MG63 (cell line): Measurements from ENCODE around the gene CD48. TPM values are rescaled to one million over a fixed set of nuclear protein-coding genes. Genes with fewer than 3 reads are reported as not detected.

Experiments
- DNase-seq: peaks from one replicate; pipeline ENCODE4 v3.0.0-alpha.2; 2020
- H3K27me3 ChIP-seq: fragments of 250-450 bp; sonication (Bioruptor Pico); 2 replicates; pipeline ENCODE4 v1.5.1; 2020; ENCODE audit warnings: mild to moderate bottlenecking, moderate library complexity
- H3K36me3 ChIP-seq: fragments of 250-450 bp; sonication (Bioruptor Pico); 2 replicates; pipeline ENCODE4 v1.5.1; 2020; ENCODE audit warnings: mild to moderate bottlenecking, moderate library complexity
- H3K4me3 ChIP-seq: fragments of 250-450 bp; sonication (Bioruptor Pico); 2 replicates; pipeline ENCODE4 v1.5.1; 2020; ENCODE audit warnings: mild to moderate bottlenecking, moderate library complexity
- H3K9me3 ChIP-seq: fragments of 250-450 bp; sonication (Bioruptor Pico); 2 replicates; pipeline ENCODE4 v1.5.1; 2020; ENCODE audit warnings: mild to moderate bottlenecking, moderate library complexity
- total RNA-seq: library from RNA; depleted of rRNA; stranded (reverse); fragments of >200 nt; shearing (Covaris generic); gene quantifications from 2 replicates; pipeline ENCODE4 v1.2.3, GENCODE V29; 2014; ENCODE audit warnings: low replicate concordance; rRNA removed

The CD48 gene
- total RNA-seq, 1 experiment from 2014 or later, result not detected

DNA sequence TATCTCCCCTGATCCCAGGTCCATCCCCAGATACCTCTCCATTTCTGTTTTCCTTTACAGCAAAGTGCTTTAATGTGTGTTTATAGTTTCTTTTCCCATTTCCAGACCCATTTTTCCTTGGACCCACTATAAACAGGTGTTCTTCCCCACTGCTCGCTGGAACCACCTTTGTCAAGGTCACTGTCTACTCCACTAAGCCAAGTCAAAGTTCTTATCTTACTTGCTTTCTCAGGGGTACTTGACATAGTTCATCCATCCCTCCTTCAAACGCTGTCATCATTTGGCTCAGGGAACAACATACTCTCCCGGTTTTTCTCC, 73.1 kb downstream of the CD48 start:
- peaks cover 6% of the 10 kb centered on the region for H3K27me3 ChIP-seq
- H3K4me3 ChIP-seq, result no peak overlapping the region
- DNase-seq, result no peak

DNA sequence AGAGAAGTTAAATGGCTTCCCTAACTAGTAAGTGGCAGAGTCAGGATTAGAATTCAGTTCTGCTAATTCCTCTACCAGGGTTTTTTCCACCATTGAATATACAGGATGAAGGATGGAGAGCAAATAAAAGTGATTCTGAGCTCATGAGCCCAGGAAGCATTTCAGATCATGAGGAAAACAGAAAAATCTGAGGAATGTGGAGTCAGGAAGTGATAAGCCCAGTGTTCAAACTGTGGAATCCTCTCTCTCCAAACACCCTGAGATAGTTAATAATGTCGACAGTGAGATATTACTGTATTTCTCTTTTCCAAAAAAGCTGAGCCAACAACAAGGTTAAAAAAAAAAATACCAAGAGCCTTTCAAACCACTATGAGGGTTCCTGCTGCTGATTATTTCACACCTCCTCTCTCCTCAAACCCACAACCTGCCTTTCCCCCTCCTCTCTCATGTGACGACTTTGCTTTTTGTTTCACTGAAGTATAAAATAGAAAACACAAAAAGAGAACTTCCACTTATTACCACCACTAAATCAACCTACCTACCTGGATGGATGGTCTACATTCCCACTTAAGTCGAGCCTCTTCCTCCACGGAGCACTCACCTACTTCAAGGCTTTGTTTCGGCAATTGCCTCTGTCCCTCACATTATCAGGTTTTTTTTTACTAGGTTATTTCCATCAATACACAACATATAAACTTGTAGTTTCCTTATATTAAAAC, 73.6 kb downstream of the CD48 start:
- peaks cover 4% of the 10 kb centered on the region for H3K27me3 ChIP-seq
- no peaks in the 10 kb centered on the region for H3K36me3 ChIP-seq
- H3K4me3 ChIP-seq, result no peak overlapping the region
- no peaks in the 10 kb centered on the region for H3K9me3 ChIP-seq
- DNase-seq, result no peak

More for the DNA sequence above, 73.1 kb downstream of the CD48 start:
- no peaks in the 10 kb centered on the region for H3K9me3 ChIP-seq
- H3K36me3 ChIP-seq, result no peaks in the 10 kb centered on the region

DNA sequence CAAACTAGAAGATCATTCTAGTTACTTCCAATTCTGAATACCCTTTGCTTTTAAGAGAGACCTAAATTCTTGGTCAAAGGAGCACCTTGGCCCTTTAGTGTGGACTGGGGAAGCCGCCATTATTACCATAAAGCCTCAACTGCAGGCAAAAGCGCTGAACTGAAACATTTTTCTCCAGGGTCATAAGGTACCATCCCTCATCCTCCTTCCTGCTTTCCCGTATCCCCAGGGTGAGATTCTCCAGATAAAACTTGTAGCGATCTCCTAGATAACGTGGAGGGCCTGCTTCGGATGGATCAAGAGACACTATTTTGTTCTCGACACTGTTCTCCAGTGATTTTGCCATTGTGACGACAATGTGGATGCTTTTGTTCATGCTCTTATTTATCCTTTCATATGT, 74.6 kb downstream of the CD48 start:
- H3K9me3 ChIP-seq, result no peaks in the 10 kb centered on the region
- H3K27me3 ChIP-seq, result peaks cover 2% of the 10 kb centered on the region
- H3K4me3 ChIP-seq, result no peak overlapping the region
- DNase-seq, result no peak
- H3K36me3 ChIP-seq, result no peaks in the 10 kb centered on the region

DNA sequence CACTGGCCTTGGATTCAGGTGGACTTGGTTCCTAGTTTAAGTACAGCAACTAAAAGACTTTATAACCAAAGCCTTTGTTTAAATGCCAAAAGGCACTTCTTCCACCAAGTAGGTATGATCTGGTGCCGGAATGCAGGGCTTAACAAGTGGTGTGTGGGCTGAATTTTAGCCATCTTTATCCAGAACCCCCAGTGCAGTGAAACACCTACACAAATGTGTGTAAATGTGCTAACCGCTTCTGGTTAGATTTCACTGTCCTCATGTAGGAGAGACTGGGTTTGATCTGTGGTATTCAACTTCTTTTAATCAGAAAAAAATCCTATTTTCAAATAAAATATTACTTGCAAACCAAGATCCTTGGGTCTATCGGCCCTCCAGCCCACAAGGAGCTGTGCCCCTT, 75.1 kb downstream of the CD48 start:
- Histone ChIP-seq H3K9me3 (no peaks in the 10 kb centered on the region), H3K36me3 (no peaks in the 10 kb centered on the region)
- DNase-seq, result no peak

DNA sequence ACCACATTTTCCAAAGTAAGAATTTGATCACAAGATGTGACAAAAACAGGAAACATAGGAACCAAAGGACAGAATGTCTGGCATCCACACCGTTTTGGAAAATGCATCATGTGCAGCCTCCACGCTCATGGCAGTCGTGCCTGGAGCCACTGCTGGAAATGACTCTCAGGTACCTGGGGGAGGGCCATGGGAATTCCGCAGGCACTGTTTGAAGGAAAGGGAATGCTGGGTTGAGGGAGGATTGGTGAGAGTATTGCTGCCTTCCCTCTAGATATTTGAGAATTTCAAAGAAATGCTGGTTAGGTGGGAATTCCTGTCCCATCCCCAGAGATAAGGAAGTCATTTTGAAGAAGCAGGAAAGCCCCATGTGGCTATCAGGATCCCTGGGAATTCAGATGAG, 75.5 kb downstream of the CD48 start:
- no peaks in the 10 kb centered on the region for H3K9me3 ChIP-seq
- no peaks in the 10 kb centered on the region; the same call in 1 of the 2 replicates for H3K27me3 ChIP-seq
- H3K4me3 ChIP-seq, result no peak overlapping the region
- DNase-seq, result no peak
- no peaks in the 10 kb centered on the region for H3K36me3 ChIP-seq

More for the DNA sequence above, 75.1 kb downstream of the CD48 start:
- H3K4me3 ChIP-seq, result no peak overlapping the region
- no peaks in the 10 kb centered on the region; the same call in 1 of the 2 replicates for H3K27me3 ChIP-seq

DNA sequence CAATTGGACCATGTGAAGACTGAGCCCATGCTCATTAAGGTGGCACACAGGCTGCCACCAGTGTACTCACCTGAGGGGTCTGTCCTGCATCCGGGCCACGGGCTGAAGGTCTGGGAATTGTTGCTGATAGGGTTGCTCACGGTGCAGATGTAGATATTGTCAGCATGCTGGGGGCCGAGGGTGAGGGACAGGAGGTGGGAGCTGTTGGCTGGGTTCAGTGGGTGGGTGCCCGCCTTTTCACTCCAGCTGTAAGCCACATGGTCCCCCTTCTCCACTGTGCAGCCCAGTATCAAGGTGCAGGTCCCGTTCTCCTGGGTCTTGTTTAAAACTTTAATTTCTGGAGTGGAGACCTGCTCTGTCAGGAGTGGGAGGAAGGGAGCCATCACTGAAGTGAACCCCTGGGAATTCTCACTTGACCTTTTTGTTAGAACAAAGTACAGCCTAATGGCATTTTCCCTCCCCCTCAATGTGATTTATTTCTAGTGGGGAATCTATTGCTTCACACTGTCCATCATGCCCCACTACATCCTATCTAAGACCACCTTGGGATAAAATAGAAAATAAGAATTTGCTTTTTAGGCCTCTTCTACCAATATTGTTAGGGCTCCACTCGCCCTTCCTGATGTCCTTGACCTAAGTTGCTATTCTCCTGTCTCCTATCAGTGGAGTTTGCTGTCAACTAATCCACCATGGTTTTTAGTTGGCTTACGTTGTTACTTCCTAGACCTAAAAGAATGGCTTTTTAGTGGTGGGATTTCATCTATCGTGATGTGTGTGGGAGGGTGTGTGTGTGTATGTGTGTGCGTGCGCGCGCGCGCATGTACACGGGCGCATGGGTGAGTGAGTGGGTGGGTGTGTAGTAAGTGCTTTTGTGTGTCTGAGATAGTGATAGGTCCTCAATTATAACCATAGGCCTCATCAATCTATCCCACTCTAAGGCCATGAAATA, 76.8 kb downstream of the CD48 start:
- Histone ChIP-seq H3K9me3 (no peaks in the 10 kb centered on the region), H3K4me3 (no peak overlapping the region), H3K36me3 (no peaks in the 10 kb centered on the region), H3K27me3 (no peaks in the 10 kb centered on the region; the same call in 1 of the 2 replicates)
- DNase-seq, result no peak

DNA sequence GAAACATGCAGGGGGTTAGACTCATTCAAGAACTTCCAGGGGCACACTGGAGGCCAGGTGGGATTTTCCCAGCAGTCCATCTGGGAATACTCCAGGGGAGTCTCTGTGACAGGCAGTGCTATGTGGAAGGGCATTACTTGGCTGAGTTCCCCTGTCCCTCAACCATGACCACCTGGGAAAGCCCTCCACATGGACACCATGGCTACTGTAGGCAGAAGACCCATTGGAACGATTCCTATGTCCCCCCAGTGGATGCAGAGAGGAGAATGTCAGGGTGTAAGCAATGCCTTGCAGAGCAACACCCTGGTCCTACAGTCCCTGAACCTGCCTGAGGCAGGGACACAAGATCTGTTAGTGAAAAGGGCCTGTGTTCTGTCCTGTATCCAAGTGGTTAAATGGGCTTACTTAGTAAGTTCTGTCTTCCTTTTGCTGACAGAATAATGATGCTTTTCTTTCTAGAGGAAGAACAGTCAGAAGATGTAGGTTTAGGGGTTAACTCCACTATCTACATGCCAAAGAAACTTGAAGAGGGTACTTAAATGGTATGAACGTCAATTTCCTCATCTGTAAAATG, 78.2 kb downstream of the CD48 start:
- Histone ChIP-seq H3K4me3 (no peak overlapping the region), H3K27me3 (no peaks in the 10 kb centered on the region; the same call in 1 of the 2 replicates), H3K9me3 (no peaks in the 10 kb centered on the region), H3K36me3 (no peaks in the 10 kb centered on the region)
- DNase-seq, result no peak

DNA sequence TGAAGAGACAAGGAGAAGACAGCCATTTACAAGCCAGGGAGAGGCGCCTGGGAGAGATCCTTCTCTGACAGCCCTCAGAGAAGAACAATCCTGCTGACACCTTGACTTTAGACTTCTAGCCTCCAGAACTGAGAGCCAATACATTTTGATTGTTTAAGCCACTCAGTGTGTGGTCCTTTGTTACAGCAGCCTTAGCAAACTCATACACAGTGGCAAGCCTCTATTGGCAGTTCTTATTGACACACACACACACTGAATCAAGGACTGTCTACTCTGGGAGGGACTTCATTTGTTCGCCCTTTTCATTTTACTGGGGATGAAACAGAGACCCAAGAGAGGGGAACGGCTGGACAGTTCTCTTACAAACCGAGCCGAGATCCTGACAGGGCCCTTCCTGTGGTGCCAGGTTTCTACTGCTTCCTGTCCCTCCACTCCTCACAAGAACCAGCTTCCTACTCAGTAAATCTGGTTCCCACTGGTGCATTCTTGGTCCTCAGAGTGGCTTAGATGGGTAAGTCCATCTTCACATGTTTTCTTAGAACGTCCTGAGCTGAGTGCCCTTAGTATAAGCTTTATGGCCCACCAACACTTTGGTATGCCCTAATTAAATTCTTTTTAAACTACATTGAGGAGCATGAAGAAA, 79.5 kb downstream of the CD48 start:
- Histone ChIP-seq H3K36me3 (no peaks in the 10 kb centered on the region), H3K27me3 (no peaks in the 10 kb centered on the region; the same call in 1 of the 2 replicates), H3K9me3 (no peaks in the 10 kb centered on the region), H3K4me3 (no peak overlapping the region)
- DNase-seq, result no peak

DNA sequence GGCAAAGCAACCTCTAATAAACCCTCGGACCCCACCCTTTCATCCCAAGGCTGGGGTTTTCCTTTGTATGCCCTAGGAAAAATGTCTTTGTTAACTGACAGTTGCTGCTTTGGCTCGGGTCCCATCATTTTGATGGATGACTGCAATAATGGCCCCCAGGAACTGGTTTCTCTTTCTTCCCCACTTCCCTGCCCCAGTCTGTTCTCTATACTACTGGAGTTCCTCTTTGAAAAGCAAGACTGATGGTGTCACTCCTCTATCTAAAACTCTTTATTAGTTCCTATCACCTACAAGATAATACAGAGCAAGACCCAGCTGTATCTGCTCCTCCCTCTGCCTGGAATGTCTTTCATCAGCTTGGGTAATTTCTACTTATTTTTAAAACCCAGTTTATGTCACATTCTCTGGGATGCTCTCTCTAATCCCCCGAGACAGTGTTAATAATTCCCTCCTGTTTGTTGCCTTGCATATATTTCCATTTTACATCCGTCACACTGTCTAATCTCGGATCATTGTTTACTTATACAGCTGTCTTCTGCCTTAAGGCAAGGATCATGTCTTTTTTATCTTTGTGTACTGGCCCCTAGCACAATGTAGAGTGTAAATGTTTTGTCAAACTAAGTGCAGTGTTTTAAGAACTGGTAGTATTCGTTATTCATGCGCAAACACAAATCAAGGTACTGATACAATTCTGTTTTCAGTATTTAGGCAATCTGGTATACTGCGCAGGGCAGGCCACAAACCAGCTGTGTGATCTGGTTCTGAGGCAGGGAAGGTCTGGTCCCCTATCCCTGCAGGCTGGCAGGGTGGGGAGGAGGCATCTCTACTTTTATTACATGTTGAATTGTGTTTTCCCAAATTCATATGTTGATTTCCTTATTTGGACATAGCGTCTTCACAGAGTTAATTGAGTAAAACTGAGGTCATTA, 80.8 kb downstream of the CD48 start:
- H3K36me3 ChIP-seq, result no peaks in the 10 kb centered on the region
- H3K9me3 ChIP-seq, result no peaks in the 10 kb centered on the region
- no peak overlapping the region for H3K4me3 ChIP-seq
- DNase-seq, result no peak
- H3K27me3 ChIP-seq, result peaks cover 4% of the 10 kb centered on the region; the same call in 1 of the 2 replicates

DNA sequence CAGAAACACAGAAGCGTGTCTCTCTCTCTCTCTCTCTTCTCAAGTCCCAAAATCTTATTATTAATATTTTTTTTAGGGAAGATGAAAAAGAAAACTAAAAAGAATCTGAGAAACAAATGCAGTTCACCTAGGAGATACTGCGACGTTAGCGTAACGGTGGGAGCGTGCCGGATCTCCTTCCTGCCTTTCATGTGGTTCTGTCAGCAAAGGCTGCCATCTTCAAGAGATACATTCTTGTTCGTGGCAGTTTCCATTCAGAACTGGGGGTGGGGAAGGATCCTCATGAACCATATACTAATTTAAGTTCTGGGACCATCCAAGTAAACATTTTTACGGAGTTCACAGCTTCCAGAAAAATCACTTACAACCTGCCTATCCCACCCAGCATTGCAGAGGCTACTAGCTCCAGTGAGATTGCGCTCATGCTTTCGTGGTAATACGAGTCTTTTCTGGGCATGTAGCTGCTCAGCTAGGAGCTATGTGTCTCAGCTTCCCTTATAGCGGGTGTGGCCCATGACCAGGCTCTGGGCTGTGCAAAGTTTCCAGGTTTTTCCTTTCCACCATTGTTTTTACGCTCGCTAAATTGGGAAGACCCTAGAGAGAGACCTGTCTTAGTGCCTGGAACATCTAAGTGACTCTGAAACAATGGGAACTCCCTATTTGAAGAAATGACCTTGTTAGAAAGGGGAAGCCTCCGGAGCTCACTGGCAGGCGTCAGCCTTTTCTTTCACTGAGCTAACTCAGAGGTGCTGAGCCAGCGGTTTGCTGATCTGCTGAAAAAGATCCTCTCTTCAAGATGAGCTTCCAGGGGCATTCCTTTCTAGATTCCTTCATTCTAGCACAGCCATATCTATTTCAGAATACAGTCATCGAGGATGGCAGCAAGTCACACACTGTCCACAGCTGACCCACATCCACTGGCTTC, 82.1 kb downstream of the CD48 start:
- H3K4me3 ChIP-seq, result no peak overlapping the region
- DNase-seq, result no peak
- no peaks in the 10 kb centered on the region for H3K36me3 ChIP-seq
- no peaks in the 10 kb centered on the region for H3K9me3 ChIP-seq
- H3K27me3 ChIP-seq, result peaks cover 8% of the 10 kb centered on the region; the same call in 1 of the 2 replicates

DNA sequence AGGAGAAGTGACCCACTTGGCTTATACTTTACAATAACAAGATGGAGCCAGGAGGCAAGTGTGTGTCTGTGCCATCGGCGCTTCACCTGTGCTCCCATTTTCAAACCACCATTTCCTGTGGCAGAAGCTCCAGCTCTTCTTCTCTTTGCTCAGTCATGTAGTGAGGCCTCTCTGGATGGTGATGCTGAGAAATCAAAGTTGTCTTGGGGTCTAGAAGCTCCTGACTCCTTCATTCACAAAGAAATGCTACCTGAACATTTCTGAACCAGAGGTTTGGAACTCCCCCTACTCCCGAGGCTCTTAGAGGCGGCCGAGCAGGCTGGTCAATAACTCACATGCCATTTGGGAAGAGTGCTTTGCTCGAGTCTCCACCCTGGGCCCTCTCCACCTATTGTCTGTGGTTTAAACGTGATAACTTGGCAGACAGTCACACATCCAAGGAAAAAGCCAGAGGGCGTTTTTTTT, 82.8 kb downstream of the CD48 start:
- Histone ChIP-seq H3K9me3 (no peaks in the 10 kb centered on the region), H3K27me3 (peaks cover 8% of the 10 kb centered on the region; the same call in 1 of the 2 replicates), H3K36me3 (no peaks in the 10 kb centered on the region), H3K4me3 (no peak overlapping the region)
- no peak for DNase-seq

Other genes starting within 250 kb of the CD48 start
- gene SLAMF6, start 188.6 kb downstream of the CD48 start, total RNA-seq, result not detected in 2 replicates
- not detected in 2 replicates for gene CD84, start 132.3 kb downstream of the CD48 start, total RNA-seq
- gene SLAMF1, start 64.8 kb downstream of the CD48 start, total RNA-seq, result not detected in 2 replicates
- not detected in 2 replicates for gene SLAMF7, start 27.4 kb upstream of the CD48 start, total RNA-seq
- gene LY9, start 84.4 kb upstream of the CD48 start, total RNA-seq, result not detected in 2 replicates
- gene CD244, start 151.1 kb upstream of the CD48 start, total RNA-seq, result not detected in 2 replicates
- gene ITLN1, start 173.4 kb upstream of the CD48 start, total RNA-seq, result not detected in 2 replicates
- not detected in 2 replicates for gene ITLN2, start 243.0 kb upstream of the CD48 start, total RNA-seq